Transverse colon (tissue), 4 donors: Measurements from ENCODE around the gene AASDH. TPM values are rescaled to one million over a fixed set of nuclear protein-coding genes. Genes with fewer than 3 reads are reported as not detected.
"Not testable (repeated sequence)": the region's sequence is repeated elsewhere in the genome, so short reads cannot be mapped to it uniquely, and the experiment has no call there.

Source experiments
- DNase-seq: peaks from one replicate; pipeline ENCODE4 v3.0.0-alpha.2; 2019
- H3K27ac ChIP-seq, 4 donors: fragments of 200-600 bp; sonication (generic); 2 replicates each; pipeline ENCODE4 v1.5.1; 2016 to 2018; ENCODE audit warnings: inconsistent platforms in 4 of 4
- H3K27me3 ChIP-seq: fragments of 200-600 bp; sonication (generic); 2 replicates; pipeline ENCODE4 v1.5.1; 2017; ENCODE audit warnings: inconsistent platforms
- H3K36me3 ChIP-seq, 4 donors: fragments of 200-600 bp; sonication (generic); 2 replicates each; pipeline ENCODE4 v1.5.1; 2017 to 2019; ENCODE audit warnings: inconsistent platforms in 4 of 4
- H3K4me1 ChIP-seq, 4 donors: fragments of 200-600 bp; sonication (generic); 2 replicates each; pipeline ENCODE4 v1.5.1; 2017 to 2020; ENCODE audit warnings: inconsistent platforms in 4 of 4
- H3K4me3 ChIP-seq, 4 donors: fragments of 200-600 bp; sonication (generic); 1 replicate in 1 of 4; 2 replicates in 3 of 4; pipeline versions ENCODE4 v1.5.1 to v1.6.1; 2017 to 2019; ENCODE audit warnings: inconsistent platforms in 4 of 4
- H3K9me3 ChIP-seq, 2 donors: fragments of 200-600 bp; sonication (generic); 2 replicates each; pipeline ENCODE4 v1.5.1; 2017 to 2019; ENCODE audit warnings: inconsistent platforms in 2 of 2
- CTCF ChIP-seq, 5 experiments: fragments of 200-600 bp in 3 of 5; fragments of 450-650 bp in 2 of 5; sonication (generic) in 3 of 5; IDR thresholded peaks; 1 replicate in 2 of 5; 2 replicates in 3 of 5; pipeline ENCODE4 v1.5.1; 2016 to 2017; ENCODE audit warnings: antibody characterized with exemption in 5 of 5, inconsistent platforms in 3 of 5, mild to moderate bottlenecking in 2 of 5, moderate library complexity in 1 of 5
- EP300 ChIP-seq: sonication (generic); formaldehyde crosslinking; IDR thresholded peaks from one replicate; pipeline ENCODE4 v1.6.1; 2017; ENCODE audit warnings: antibody characterized with exemption, low read depth
- POLR2A ChIP-seq: fragments of 450-650 bp; IDR thresholded peaks from one replicate; pipeline ENCODE4 v1.6.1; 2016; ENCODE audit warnings: antibody characterized with exemption, mild to moderate bottlenecking, moderate library complexity
- POLR2AphosphoS5 ChIP-seq, 3 donors: sonication (generic); formaldehyde crosslinking; IDR thresholded peaks; one replicate each; pipeline ENCODE4 v1.6.1; 2016; ENCODE audit warnings: antibody characterized with exemption in 3 of 3
- WGBS, 2 donors: methylation state at CpG; one replicate each; pipeline ENCODE4 v1.1.5; 2018; ENCODE audit warnings: low coverage in 1 of 2; 5-methylcytosine and 5-hydroxymethylcytosine counted together
- in situ Hi-C, 4 donors: fragments of 200-750 bp; cut with MboI; loops; one replicate each; pipeline versions ENCODE4 v1.15.0 to v1.15.1; 2017; ENCODE audit warnings: low sequenced_read_pairs in 3 of 4, low pct_ligation_motif_present in 1 of 4, low pct_unique_long_range_greater_than_20kb in 1 of 4
- intact Hi-C: fragments of 100-400 bp; cut with DNase I; formaldehyde crosslinking; loops from one replicate; pipeline ENCODE4 v1.15.1; 2023; ENCODE audit warnings: low total_unique reads
- total RNA-seq, 4 donors: library from RNA; depleted of rRNA; stranded (reverse); fragments of >200 nt; gene quantifications; one replicate each; pipeline ENCODE4 v1.1.0, GENCODE V29; 2016

The AASDH gene
- total RNA-seq, 4 donors from 2014 or later = 5.0 to 12.3 (median 7.6) TPM

GRCh38 chr4:56372774-56373173 is 14.5 kb downstream of the AASDH start:
- H3K27me3 ChIP-seq = no peaks in the 10 kb centered on the region
- H3K36me3 ChIP-seq = peaks cover 0 to 10% (median 4%) of the 10 kb centered on the region in 4 donors
- in situ Hi-C loops (no loop called here), intact Hi-C loops (no loop called here)
- no peaks in the 10 kb centered on the region for H3K4me1 ChIP-seq
- no peak overlapping the region for H3K4me3 ChIP-seq
- DNase-seq = no peak
- no peak for TF ChIP-seq CTCF (IDR thresholded peaks at IDR 0.05)
- TF ChIP-seq EP300 = no peak
- TF ChIP-seq POLR2A = no peak
- no peak for TF ChIP-seq POLR2AphosphoS5 (IDR thresholded peaks at IDR 0.05)
- no peak overlapping the region for H3K27ac ChIP-seq
- WGBS, 2 donors = 0 to 27% methylated on average over 1 of the region's 1 CpG
- no peaks in the 10 kb centered on the region for H3K9me3 ChIP-seq

- no peak for DNase-seq
- Histone ChIP-seq H3K9me3 (no peaks in the 10 kb centered on the region), H3K4me1 (no peaks in the 10 kb centered on the region), H3K27ac (no peak overlapping the region), H3K36me3 (peaks cover 0 to 10% (median 4%) of the 10 kb centered on the region in 4 donors), H3K4me3 (no peak overlapping the region), H3K27me3 (no peaks in the 10 kb centered on the region)
- intact Hi-C loops (no loop called here), in situ Hi-C loops (no loop called here)
- 69 to 80% methylated on average over 8 of the region's 8 CpGs for WGBS, 2 donors
- TF ChIP-seq POLR2AphosphoS5 (IDR thresholded peaks at IDR 0.05) (no peak), POLR2A (no peak), CTCF (IDR thresholded peaks at IDR 0.05) (no peak), EP300 (no peak)
Observed at GRCh38 chr4:56371426-56372220, 15.7 kb downstream of the AASDH start.

- Histone ChIP-seq H3K4me3 (no peak overlapping the region), H3K36me3 (peaks cover 0 to 10% (median 4%) of the 10 kb centered on the region in 4 donors), H3K9me3 (no peaks in the 10 kb centered on the region), H3K27ac (no peak overlapping the region), H3K27me3 (no peaks in the 10 kb centered on the region), H3K4me1 (no peaks in the 10 kb centered on the region)
- in situ Hi-C loops (no loop called here), intact Hi-C loops (no loop called here)
- DNase-seq = no peak
- 95 to 100% methylated on average over 3 of the region's 3 CpGs for WGBS, 2 donors
- TF ChIP-seq POLR2AphosphoS5 (IDR thresholded peaks at IDR 0.05) (no peak), POLR2A (no peak), CTCF (IDR thresholded peaks at IDR 0.05) (no peak), EP300 (no peak)
Observed at GRCh38 chr4:56370377-56370776, 16.9 kb downstream of the AASDH start.

- H3K9me3 ChIP-seq, H3K27ac ChIP-seq, DNase-seq, H3K27me3 ChIP-seq, H3K4me3 ChIP-seq, H3K36me3 ChIP-seq, H3K4me1 ChIP-seq, intact Hi-C loops, in situ Hi-C loops: not testable (repeated sequence)
- WGBS, 2 donors = 97% methylated on average over 12 of the region's 12 CpGs; no CpG with 5 or more reads in 1 of the 2 donors
Observed at GRCh38 chr4:56362981-56363380, 24.3 kb downstream of the AASDH start.

GRCh38 chr4:56360071-56360470 is 27.2 kb downstream of the AASDH start:
- H3K36me3 ChIP-seq = peaks cover 0 to 1% (median under 1%) of the 10 kb centered on the region in 4 donors
- no peak overlapping the region for H3K27ac ChIP-seq
- intact Hi-C loops (no loop called here), in situ Hi-C loops (no loop called here)
- H3K4me1 ChIP-seq = no peaks in the 10 kb centered on the region
- no peaks in the 10 kb centered on the region for H3K27me3 ChIP-seq
- H3K4me3 ChIP-seq = no peak overlapping the region
- TF ChIP-seq CTCF (IDR thresholded peaks at IDR 0.05) = no peak
- TF ChIP-seq EP300 = no peak
- TF ChIP-seq POLR2A = no peak
- no peak for TF ChIP-seq POLR2AphosphoS5 (IDR thresholded peaks at IDR 0.05)
- DNase-seq = no peak
- no peaks in the 10 kb centered on the region for H3K9me3 ChIP-seq
